ENCODE results near the gene TENM3. TPM values are rescaled to one million over a fixed set of nuclear protein-coding genes. Genes with fewer than 3 reads are reported as not detected.

TENM3 gene
- total RNA-seq, 4 donors from 2014 or later = 5.9 to 61.5 (median 24.6) TPM

- no peak for TF ChIP-seq POLR2A (IDR thresholded peaks at IDR 0.05)
- TF ChIP-seq CTCF (IDR thresholded peaks at IDR 0.05) = no peak
- DNase-seq = no peak
- no peaks in the 10 kb centered on the region for H3K9me3 ChIP-seq
- H3K4me3 ChIP-seq = no peak overlapping the region
- no peak overlapping the region for H3K27ac ChIP-seq
- no peaks in the 10 kb centered on the region for H3K4me1 ChIP-seq
- peaks cover 0 to 3% of the 10 kb centered on the region in 2 donors for H3K27me3 ChIP-seq
- H3K36me3 ChIP-seq = no peaks in the 10 kb centered on the region
- intact Hi-C loops (cut with DNase I; ENCODE audit: low total_unique reads) = no loop called here
Measured at GRCh38 chr4:182400081-182400480, 156.9 kb downstream of the TENM3 start.

- Histone ChIP-seq H3K36me3 (no peaks in the 10 kb centered on the region), H3K9me3 (no peaks in the 10 kb centered on the region), H3K4me1 (no peaks in the 10 kb centered on the region), H3K27me3 (peaks cover 0 to 3% of the 10 kb centered on the region in 2 donors), H3K27ac (no peak overlapping the region), H3K4me3 (no peak overlapping the region)
- TF ChIP-seq POLR2A (IDR thresholded peaks at IDR 0.05) = no peak
- no peak for TF ChIP-seq CTCF (IDR thresholded peaks at IDR 0.05)
- DNase-seq = no peak
- intact Hi-C loops (cut with DNase I; ENCODE audit: low total_unique reads) = no loop called here
Measured at GRCh38 chr4:182400790-182401189, 157.6 kb downstream of the TENM3 start.

- DNase-seq = no peak
- Histone ChIP-seq H3K36me3 (no peaks in the 10 kb centered on the region), H3K27ac (no peak overlapping the region), H3K27me3 (peaks cover 0 to 3% of the 10 kb centered on the region in 2 donors), H3K9me3 (no peaks in the 10 kb centered on the region), H3K4me1 (no peaks in the 10 kb centered on the region), H3K4me3 (no peak overlapping the region)
- intact Hi-C loops (cut with DNase I; ENCODE audit: low total_unique reads) = no loop called here
- TF ChIP-seq POLR2A (IDR thresholded peaks at IDR 0.05) = no peak
Measured at GRCh38 chr4:182404376-182404775, 161.2 kb downstream of the TENM3 start.

- no peaks in the 10 kb centered on the region for H3K36me3 ChIP-seq
- no peaks in the 10 kb centered on the region for H3K9me3 ChIP-seq
- TF ChIP-seq CTCF (IDR thresholded peaks at IDR 0.05) (no peak), POLR2A (IDR thresholded peaks at IDR 0.05) (no peak)
- intact Hi-C loops (cut with DNase I; ENCODE audit: low total_unique reads) = no loop called here
- H3K4me1 ChIP-seq = no peaks in the 10 kb centered on the region
- no peak overlapping the region for H3K4me3 ChIP-seq
- DNase-seq = no peak
- no peak overlapping the region for H3K27ac ChIP-seq
- peaks cover 0 to 3% of the 10 kb centered on the region in 2 donors for H3K27me3 ChIP-seq
Measured at GRCh38 chr4:182405087-182405486, 161.9 kb downstream of the TENM3 start.

GRCh38 chr4:182409271-182409670 lies 166.1 kb downstream of the TENM3 start:
- DNase-seq = no peak
- Histone ChIP-seq H3K9me3 (no peaks in the 10 kb centered on the region), H3K4me3 (no peak overlapping the region), H3K27me3 (no peaks in the 10 kb centered on the region), H3K36me3 (no peaks in the 10 kb centered on the region), H3K4me1 (no peaks in the 10 kb centered on the region), H3K27ac (no peak overlapping the region)
- no peak for TF ChIP-seq POLR2A (IDR thresholded peaks at IDR 0.05)
- TF ChIP-seq CTCF (IDR thresholded peaks at IDR 0.05) = no peak
- intact Hi-C loops (cut with DNase I; ENCODE audit: low total_unique reads) = no loop called here

- no peak overlapping the region for H3K27ac ChIP-seq
- H3K36me3 ChIP-seq = no peaks in the 10 kb centered on the region
- no peak for TF ChIP-seq POLR2A (IDR thresholded peaks at IDR 0.05)
- TF ChIP-seq CTCF (IDR thresholded peaks at IDR 0.05) = no peak
- no peaks in the 10 kb centered on the region for H3K9me3 ChIP-seq
- DNase-seq = no peak
- H3K4me1 ChIP-seq = no peaks in the 10 kb centered on the region
- no peak overlapping the region for H3K4me3 ChIP-seq
- H3K27me3 ChIP-seq = no peaks in the 10 kb centered on the region
- intact Hi-C loops (cut with DNase I; ENCODE audit: low total_unique reads) = no loop called here
Measured at GRCh38 chr4:182411391-182411790, 168.2 kb downstream of the TENM3 start.

All from uterus (tissue), 4 donors.